Measurements from ENCODE around the gene PUSL1.

- TF ChIP-seq, protein P1, sequence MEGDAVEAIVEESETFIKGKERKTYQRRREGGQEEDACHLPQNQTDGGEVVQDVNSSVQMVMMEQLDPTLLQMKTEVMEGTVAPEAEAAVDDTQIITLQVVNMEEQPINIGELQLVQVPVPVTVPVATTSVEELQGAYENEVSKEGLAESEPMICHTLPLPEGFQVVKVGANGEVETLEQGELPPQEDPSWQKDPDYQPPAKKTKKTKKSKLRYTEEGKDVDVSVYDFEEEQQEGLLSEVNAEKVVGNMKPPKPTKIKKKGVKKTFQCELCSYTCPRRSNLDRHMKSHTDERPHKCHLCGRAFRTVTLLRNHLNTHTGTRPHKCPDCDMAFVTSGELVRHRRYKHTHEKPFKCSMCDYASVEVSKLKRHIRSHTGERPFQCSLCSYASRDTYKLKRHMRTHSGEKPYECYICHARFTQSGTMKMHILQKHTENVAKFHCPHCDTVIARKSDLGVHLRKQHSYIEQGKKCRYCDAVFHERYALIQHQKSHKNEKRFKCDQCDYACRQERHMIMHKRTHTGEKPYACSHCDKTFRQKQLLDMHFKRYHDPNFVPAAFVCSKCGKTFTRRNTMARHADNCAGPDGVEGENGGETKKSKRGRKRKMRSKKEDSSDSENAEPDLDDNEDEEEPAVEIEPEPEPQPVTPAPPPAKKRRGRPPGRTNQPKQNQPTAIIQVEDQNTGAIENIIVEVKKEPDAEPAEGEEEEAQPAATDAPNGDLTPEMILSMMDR (IDR thresholded peaks at IDR 0.05 in 4 of 5, conservative IDR thresholded peaks at IDR 0.05 in 1 of 5), result no peak
- TF ChIP-seq POLR2A (IDR thresholded peaks at IDR 0.05), result no peak
Observed at GRCh38 chr1:1291023-1291528, 17.3 kb upstream of the PUSL1 start.
